HG03196 (cell line): Measurements from ENCODE around the gene SHISAL2A.
"Not testable (repeated sequence)": the region's sequence is repeated elsewhere in the genome, so short reads cannot be mapped to it uniquely, and the experiment has no call there.

Experiments used
- ATAC-seq: cut with Tn5 transposase; IDR thresholded peaks from one replicate; pipeline ENCODE4 v1.9.1; 2021; ENCODE audit not compliant: unreplicated experiment

Gene SHISAL2A

GRCh38 chr1:52681136-52681535 is 48.2 kb downstream of the SHISAL2A start:
- no peak for ATAC-seq

- no peak for ATAC-seq
Measured at GRCh38 chr1:52683367-52683940, 50.5 kb downstream of the SHISAL2A start.

- ATAC-seq, result no peak
Measured at GRCh38 chr1:52684545-52684944, 51.6 kb downstream of the SHISAL2A start.

GRCh38 chr1:52686261-52686751 is 53.3 kb downstream of the SHISAL2A start:
- peak; percentile 85 for ATAC-seq

- ATAC-seq, result no peak
Measured at GRCh38 chr1:52686830-52687229, 53.9 kb downstream of the SHISAL2A start.

- ATAC-seq, result no peak
Measured at GRCh38 chr1:52691821-52692220, 58.9 kb downstream of the SHISAL2A start.

GRCh38 chr1:52692697-52693096 is 59.7 kb downstream of the SHISAL2A start:
- ATAC-seq, result no peak

- not testable (repeated sequence) for ATAC-seq
Measured at GRCh38 chr1:52693351-52693750, 60.4 kb downstream of the SHISAL2A start.

DNA sequence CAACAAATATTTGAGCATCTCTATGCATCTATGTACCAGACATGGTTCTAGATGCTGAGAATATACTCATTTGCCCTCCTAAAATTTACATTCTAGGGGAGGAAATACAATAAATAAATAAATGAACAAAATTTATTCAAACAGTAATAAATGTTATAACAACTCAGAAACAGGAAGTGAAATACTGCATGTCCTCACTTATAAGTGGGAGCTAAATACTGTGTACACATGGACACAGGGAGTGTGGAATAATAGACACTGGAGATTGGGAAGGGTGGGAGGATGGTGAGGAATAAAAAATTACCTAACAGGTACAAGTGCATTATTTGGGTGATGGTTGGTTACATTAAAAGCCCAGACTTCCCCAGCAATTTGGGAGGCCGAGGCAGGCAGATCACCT is 60.9 kb downstream of the SHISAL2A start:
- no peak for ATAC-seq

DNA sequence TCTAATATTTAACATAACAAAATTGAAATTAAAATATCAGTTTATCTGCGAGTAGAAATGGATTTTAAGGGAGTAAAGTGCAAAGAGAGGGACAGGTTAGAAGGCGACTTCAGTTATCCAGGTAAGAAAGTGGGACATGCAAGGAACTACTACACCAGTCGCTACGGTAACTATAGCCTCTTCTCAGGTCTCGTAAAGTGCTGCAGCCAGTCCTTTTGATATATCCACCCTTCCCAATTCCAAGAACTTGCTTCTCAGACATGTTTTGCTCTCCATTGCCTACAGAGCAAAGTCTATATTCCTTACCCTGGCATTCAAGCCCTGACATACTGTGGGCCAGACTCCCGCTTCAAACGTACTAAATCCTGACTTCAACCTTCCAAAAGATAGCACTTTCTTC is 62.7 kb downstream of the SHISAL2A start:
- ATAC-seq, result no peak

DNA sequence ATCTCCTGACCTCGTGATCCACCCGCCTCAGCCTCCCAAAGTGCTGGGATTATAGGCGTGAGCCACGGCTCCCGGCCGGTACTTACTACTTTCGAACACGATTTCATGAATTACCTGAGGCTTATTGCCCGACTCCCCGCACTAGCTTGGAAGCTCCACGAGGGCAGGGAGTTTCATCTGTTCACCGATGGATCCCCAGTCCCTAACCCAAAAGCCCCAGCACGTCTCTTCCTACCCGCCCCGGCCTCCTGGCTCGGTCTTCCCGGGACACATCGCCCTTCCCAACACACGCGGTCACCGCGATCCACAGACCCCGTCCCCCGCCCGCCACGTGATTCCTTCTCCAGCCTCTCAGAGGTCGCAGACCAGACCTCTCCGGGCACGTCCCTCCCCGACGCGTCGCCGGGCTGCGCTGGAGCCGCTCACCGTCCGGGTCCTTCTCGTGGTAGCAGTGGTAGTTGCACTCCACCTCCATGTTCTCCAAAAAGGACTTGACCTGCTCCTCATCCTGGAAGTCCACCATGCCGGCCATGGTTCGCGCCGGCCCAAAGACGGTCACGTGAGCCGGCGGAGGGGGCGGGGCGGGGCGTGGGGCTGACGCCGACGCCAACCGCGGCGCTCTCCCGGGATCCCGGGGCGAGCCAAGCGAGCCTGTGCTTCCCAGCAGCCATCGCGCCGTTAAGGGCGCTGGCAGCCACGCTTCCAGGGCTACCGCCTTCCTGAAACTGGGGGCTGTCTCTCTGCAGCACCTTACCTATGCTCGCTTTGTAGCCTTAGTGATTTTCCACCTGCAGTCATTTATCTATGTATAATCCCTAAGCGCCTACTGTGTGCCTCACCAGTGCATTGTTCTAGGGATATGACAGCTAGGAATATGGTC is 65.1 kb downstream of the SHISAL2A start, which contains the start of gene COA7:
TSS of gene COA7 (minus strand) at position 553 of the 880 bp plus-strand sequence. CDS start at position 532, 21 bp downstream.
- peak; percentile 52 for ATAC-seq

DNA sequence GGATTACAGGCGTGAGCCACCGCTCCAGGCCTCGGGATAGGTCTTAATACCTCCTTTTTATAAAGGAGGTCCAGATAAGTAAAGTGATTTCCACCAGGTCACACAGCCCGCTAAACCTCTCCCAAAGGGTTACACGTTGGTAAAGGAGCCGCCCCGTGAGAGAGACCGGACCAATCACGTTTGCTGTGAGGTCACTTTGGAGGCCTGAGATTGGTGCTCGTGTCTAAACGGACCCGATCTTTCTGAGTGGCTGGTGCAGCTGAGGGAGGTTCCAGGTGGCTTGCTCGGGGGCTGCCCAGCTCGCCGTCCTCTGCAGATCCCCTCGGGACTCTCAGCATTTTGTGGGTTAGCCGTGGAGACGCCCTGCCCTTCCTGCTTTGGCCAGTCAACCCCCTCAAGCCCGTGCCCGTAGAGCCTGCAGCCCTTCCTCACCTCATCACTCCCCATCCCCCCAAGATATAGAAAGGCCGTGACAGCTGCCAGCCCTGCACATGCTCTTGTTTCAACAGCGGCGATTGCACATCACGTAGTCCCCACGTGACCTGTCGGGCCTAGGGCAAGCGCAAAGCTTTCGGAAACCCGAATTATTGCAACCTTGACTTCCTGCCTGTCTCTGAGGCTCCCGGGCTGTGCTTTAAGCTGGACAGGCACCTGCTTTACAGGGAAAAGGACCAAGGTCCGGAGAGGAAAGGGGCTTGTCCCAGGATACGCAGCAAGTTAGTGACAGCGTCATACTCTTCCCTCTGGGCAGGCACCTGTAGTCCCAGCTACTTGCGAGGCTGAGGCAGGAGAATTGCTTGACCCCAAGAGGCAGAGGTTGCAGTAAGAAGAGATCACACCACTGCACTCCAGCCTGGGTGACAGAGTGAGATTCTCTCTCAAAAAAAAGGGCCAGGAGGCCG is 70.2 kb downstream of the SHISAL2A start:
- peak; percentile 86 for ATAC-seq

DNA sequence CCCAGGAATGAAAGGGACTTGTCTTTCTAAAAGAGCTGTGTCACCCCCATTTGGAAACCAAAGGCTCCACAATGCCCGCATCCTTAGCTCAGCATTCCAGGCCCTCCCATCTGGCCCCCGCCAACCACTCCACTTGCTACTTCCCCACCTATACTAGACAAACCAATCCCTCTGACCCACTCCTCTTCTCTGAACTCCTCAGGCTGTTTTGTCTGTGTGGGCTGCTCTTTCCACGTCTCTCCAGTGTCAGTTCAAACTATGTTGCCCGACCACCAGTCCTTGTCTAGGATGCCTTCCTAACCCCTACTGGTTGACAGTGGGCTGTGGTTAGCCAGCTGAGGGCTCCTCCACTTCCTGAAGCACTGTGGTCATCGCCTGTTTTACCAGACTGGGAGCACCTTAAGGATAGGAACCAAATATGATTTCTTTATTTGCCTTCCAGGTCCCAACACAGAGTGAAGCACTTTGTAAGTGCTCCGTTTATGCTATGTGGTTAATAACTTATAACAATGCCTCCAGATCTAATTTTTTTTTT is 73.2 kb downstream of the SHISAL2A start:
- ATAC-seq, result no peak
